Measurements from ENCODE around the gene PPP4R4.
"Not testable (repeated sequence)": the region's sequence is repeated elsewhere in the genome, so short reads cannot be mapped to it uniquely, and the experiment has no call there.

DNA sequence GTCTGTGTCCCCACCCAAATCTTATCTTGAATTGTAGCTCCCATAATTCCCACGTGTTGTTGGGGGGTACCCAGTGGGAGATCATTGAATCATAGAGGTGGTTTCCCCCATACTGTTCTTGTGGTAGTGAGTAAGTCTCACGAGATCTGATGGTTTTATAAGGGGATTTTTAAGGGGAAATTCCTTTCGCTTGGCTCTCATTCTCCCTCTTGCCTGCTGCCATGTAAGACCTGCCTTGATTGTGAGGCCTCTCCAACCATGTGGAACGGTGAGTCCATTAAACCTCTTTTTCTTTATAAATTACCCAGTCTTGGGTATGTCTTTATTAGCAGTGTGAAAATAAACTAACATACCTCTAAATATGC, 122.0 kb downstream of the PPP4R4 start:
- TF ChIP-seq, protein P1, sequence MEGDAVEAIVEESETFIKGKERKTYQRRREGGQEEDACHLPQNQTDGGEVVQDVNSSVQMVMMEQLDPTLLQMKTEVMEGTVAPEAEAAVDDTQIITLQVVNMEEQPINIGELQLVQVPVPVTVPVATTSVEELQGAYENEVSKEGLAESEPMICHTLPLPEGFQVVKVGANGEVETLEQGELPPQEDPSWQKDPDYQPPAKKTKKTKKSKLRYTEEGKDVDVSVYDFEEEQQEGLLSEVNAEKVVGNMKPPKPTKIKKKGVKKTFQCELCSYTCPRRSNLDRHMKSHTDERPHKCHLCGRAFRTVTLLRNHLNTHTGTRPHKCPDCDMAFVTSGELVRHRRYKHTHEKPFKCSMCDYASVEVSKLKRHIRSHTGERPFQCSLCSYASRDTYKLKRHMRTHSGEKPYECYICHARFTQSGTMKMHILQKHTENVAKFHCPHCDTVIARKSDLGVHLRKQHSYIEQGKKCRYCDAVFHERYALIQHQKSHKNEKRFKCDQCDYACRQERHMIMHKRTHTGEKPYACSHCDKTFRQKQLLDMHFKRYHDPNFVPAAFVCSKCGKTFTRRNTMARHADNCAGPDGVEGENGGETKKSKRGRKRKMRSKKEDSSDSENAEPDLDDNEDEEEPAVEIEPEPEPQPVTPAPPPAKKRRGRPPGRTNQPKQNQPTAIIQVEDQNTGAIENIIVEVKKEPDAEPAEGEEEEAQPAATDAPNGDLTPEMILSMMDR (IDR thresholded peaks at IDR 0.05; ENCODE audit: borderline replicate concordance, extremely low read depth, low read length, poor library complexity, severe bottlenecking): not testable (repeated sequence)
- not testable (repeated sequence) for TF ChIP-seq EZH2 (IDR thresholded peaks at IDR 0.05; ENCODE audit: borderline replicate concordance, low read depth, low read length, severe bottlenecking)

Measured in DND-41 (cell line).